DMS79 (cell line): Measurements from ENCODE around the gene EFNA2.

Experiments
- DNase-seq: peaks from one replicate; lab custom pipeline; 2025; lab: John Stamatoyannopoulos, UW

Gene EFNA2

GRCh38 chr19:1272423-1273262 lies 13.0 kb upstream of the EFNA2 start:
- DNase-seq = no peak

GRCh38 chr19:1273263-1274041 lies 12.2 kb upstream of the EFNA2 start:
- DNase-seq = no peak

GRCh38 chr19:1274081-1274851 lies 11.4 kb upstream of the EFNA2 start:
- DNase-seq = no peak

GRCh38 chr19:1274852-1275259 lies 10.8 kb upstream of the EFNA2 start:
- DNase-seq = no peak

GRCh38 chr19:1275260-1275975 lies 10.3 kb upstream of the EFNA2 start, which contains the start of gene FAM174C:
FAM174C (plus strand) TSS chr19:1275530; CDS start chr19:1275550, 20 bp downstream.
- DNase-seq = peak; percentile 95

GRCh38 chr19:1275976-1276627 lies 9.6 kb upstream of the EFNA2 start:
- DNase-seq = no peak

GRCh38 chr19:1276628-1277022 lies 9.0 kb upstream of the EFNA2 start:
- no peak for DNase-seq

- no peak for DNase-seq
Measured at GRCh38 chr19:1277061-1277460, 8.6 kb upstream of the EFNA2 start.

- no peak for DNase-seq
Measured at GRCh38 chr19:1278074-1278473, 7.6 kb upstream of the EFNA2 start.

- no peak for DNase-seq
Measured at GRCh38 chr19:1278713-1279660, 6.7 kb upstream of the EFNA2 start.

- peak; percentile 45 for DNase-seq
Measured at GRCh38 chr19:1279782-1280341, 5.8 kb upstream of the EFNA2 start.

GRCh38 chr19:1280636-1281568 lies 4.8 kb upstream of the EFNA2 start:
- DNase-seq = no peak

GRCh38 chr19:1281569-1282287 lies 3.9 kb upstream of the EFNA2 start:
- no peak for DNase-seq

- DNase-seq = no peak
Measured at GRCh38 chr19:1282588-1283206, 3.0 kb upstream of the EFNA2 start.

- no peak for DNase-seq
Measured at GRCh38 chr19:1283207-1283916, 2.3 kb upstream of the EFNA2 start.

GRCh38 chr19:1283917-1284292 lies 1.8 kb upstream of the EFNA2 start:
- no peak for DNase-seq
